ENCODE results near the gene CDHR4.
A peak's percentile ranks its signal among the peaks of the same experiment; 100 is the strongest.
"Not testable (repeated sequence)": the region's sequence is repeated elsewhere in the genome, so short reads cannot be mapped to it uniquely, and the experiment has no call there.

Gene CDHR4

DNA sequence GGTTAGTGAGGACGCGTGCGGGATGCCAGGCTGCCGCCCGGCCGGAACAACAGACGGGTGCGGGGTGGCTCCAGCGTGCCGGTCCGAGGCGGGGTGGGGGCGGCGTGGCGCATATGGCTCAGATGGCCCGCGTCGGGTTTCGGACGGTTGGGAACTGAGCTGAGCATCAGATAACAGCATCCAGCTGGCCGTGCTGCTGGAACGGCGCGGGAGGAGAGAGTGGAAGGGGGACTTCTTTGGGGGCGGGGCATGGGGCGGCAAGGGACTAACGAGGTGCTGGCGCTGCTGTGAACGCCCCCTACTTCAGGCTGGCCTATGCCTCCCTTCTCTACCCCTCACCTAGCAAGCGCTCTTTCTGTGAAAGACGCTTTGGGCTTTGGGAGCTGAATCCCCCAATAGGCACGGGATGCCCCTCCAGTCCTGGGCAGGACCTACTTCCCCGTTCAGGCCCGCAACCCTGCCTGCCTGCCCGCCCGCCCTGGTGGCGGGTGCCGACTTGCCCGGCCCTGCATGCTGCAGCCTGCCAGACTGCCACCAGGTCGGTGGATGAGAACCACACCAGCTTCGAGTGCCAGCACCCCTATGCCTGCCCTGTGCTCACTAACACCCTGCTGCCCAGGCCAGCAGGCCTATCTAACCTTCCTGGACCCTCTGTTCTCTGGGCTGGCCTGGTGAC, 3.9 kb upstream of the CDHR4 start:
- DNase-seq: peak; percentile 29 to 48 (median 41)

DNA sequence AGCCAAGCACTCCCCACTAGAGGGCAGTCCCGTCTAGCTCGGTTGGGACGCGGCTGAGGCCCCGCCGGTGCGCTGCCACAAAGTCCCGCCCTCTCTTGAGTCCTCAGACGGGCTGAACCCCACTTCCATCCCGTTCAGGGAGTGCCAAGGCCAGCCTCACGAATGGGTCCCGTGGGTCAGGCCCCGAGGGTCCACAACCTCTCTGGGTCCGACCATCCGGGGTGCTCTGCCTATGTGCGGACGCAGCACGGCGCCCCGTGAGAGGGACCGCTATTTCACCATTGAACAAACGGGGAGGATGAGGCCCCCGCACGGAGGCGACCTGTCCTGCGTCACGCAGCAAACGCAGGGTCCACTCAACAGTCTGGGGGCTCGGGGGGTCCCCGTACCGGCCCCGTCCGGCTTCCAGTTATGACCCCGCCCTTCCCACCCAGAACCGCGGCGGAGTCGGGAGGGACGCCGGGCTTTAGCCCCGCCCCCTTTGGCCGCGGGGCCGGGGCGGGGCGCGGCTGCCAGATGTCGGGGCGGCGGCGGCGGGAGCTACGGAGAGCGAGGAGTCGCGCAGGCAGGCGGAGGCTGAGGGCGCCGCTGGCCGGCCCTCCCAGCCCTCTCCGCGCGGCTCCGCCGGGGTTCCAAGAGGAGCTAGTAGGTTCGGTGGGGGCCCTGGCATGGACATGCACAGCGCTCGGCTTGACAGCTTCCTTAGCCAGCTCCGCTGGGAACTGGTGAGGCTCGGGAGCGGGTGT, 3.2 kb upstream of the CDHR4 start, which contains the start of gene INKA1:
INKA1 (plus strand) TSS at position 543 of the 746 bp plus-strand sequence; CDS start at position 675, 132 bp downstream.
- peak; percentile 76 to 87 (median 86) for DNase-seq

DNA sequence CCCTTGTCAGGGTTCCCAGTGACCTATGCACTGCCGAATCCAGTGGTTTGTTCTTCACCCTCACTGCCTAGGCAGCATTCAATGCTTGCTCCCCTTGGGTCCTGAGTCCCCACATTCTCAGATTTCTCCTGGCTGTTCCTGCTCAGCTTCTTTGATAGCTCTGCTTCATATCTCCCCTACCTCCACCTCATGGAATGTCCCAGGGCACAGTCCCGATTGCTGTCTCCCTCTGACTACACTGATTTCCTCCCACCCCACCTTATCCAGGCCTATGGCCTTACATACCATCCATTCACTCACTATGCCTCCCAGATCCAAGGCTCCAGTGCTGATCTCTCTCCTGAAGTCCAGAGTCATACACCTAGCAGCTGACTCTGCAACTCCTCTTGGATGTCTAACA, 1.5 kb upstream of the CDHR4 start:
- DNase-seq: no peak

DNA sequence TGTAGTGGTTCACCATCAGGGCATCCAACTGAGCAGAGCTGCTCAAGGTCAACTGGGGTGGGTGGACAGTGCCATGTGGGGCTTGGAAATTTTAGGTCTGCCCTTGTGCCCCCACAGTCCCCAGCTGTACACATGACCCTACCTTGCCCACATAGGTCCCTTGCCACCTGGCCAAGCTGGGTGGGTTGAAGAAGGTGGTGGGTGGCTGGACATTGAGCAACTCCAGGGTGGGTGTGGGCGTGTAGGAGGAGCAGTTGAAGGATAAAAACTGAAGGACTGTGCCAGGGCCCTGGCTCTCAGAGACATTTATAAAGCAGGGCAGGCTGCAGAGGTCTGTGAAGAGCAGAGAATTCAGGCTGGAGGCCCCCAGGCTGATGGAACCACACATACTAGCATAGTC, 568 bp downstream of the CDHR4 start:
- DNase-seq: no peak

DNA sequence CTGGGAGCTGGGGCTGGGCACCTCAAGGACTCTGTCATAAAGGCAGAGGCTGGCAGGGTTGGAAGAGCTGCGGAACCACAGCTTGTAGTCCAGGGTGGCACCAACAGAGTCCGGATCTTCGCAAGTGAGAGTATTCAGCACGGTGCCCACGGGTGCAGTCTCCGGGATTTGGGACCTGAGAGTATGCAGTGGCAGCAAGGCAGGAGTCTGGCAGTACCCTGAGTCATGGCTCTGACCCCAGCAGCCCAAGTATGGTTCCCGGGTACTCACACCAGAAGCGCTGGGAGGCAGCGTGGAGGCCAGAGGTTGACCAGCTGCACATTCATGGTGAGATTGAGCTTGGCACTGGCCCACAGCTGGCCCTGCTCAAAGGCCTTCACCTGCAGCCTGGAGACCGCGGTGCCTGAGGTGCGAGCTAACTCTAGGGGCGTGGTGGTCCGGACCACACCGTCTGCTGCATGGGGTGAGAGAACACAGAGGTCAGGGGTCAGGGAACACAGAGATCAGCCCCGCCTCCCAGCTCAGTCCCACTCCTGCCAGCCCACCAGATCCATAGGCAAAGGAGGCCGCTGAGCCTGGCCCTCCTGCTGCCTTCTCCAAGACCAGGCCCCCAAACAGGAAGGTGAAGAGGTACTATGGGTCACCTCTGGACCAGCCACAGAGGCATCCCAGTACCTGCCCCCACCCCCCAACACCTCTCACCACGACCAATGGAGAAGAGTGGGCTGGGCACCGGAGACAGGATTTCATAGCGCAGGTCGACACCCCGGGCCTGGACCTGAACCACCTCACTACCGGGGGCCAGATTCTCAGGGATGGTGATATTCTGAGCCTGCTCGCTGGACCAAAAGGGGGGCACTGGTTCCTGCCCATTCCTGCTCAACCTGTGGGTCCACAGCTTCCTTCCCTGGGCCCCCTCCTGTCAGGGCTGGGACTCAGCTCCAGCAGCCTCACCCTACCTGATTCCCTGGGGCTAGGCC, 4.5 kb downstream of the CDHR4 start:
- DNase-seq: no peak

DNA sequence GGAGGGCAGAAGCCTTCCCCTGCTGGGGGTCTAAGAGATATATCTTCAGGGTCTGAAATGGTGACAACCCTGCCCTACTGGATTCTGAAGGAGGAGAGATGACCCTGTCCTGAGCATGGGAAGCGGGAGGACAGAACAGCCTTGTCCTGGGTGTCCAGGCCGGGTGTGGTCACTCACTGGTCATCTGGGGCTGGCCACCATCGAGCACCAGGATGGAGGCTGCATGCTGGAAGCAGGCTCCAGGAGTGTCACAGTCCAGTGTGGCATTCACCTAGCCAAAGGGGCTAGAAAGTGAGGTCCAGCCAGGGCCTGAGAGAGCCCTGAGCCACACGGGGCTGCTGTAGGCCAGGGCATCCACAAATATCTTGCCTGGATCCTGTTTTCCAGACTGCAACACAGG, 5.2 kb downstream of the CDHR4 start:
- no peak for DNase-seq

DNA sequence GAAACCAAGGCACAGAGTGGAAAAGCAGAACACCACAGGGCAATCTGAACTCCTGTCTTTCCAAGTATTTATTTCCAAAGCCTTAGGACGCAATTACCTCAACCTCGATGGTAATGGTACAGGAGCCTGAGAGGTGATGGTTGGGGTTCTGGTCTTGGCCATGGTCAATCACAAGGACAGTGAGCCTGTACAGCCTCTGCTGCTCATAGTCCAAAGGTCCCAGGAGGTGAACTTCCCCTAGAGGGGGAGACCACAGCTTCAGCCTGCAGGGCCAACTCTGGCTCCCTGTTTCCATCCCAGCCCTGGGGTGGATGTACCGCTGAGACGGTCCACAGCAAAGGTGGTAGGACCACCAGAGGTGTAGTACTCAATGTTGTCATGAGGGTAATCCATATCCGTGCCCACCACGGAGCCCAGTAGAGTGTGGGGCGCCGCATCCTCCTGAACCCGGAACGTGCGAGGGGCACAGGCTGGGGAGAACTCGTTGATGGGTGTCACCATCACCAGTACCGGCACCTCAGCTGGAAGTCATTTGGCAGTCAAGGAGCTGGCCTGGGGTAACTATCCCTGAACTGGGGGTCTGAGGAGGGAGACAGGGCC, 6.1 kb downstream of the CDHR4 start:
- no peak for DNase-seq

DNA sequence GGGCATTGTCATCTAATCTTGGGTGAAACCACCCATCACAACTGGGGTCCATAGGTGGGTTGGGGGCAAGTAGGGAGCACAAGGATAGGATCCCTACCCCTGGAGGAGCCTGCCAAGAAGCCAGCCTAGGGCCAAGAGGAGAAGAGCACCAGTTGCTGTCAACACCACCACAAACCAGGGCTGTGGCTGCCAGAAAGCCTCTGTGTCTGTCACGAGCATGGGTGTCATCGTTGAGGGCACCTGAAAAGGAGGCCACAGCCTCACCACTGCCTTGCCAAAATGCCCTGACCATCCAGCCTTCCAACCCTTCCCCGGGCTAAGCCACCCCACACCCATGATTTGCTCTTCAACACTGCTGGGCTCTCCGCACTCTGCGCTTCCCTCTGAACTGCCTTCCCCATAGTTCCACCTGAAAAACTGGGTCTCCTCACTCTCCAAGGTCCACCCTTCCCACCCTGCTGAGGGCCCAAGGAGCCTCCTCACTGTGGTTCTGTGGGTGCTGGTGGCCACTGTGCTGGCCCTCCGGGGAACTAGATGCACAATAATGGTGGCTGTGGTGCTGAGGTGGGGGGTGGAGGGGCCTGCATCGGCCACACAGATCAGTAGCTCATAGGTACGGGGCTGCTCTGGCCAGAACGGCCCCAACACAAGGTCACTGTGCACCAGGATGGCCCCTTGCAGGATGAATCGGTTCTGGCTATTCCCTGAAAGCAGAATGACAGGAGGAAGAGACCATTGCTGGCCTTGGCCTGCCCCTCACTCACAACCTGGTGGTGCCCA, 7.1 kb downstream of the CDHR4 start:
- DNase-seq: no peak

DNA sequence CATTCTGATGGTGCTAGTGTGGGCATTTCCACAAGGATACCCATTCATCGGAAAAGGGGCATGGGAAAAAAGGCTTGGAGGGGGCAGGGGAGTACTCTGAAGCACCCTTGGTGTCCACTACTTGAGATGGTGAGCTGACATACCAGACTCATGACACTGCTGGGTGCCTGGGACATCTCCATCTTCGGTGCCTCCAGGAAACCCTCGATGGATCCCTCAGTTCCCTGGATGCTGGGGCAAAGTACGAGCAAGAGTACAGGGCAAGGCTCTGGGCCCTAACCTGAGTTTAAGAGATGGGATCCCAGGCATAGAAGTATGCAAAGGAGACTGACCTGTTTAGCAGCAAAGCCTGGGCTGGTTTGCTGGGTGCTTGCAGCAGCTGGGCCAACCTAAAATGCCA, 8.1 kb downstream of the CDHR4 start:
- DNase-seq: no peak

DNA sequence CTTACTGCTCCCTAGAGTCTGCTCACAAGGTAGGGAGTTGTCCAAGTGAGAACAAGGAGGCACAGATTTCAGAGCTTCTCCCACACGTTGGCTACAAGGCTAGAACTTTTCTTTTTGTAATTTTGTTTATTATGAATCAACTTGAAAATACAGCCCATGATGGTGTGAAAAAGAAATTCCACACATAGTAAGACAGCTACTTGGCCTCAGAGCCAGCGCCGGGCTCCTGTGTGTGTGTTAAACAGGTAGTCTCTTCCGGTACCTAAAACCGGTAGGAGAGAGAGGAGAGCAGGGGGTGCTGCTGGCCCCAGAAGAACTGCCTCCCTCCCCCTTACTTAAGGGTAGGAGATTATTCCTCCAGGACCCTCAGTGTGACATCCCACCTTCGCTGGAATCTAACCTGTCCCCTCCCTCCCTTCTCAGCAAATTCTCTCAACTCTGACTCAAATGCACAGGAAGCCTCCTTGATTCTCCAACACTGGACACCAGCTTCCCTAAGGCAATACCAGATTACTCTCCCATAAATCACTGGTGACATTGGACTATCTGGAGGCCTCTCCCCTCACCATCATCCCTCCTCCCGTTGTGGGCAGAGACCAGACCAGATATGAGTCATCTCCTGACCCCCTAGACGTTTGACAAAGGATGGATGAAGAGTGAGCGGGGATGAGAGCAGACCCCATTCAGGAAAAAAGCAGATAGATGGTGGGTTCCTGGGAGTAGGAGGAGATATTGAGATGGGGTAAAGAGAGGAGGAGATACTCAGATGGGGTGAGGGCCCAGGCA, 8.9 kb downstream of the CDHR4 start:
- DNase-seq: no peak

DNA sequence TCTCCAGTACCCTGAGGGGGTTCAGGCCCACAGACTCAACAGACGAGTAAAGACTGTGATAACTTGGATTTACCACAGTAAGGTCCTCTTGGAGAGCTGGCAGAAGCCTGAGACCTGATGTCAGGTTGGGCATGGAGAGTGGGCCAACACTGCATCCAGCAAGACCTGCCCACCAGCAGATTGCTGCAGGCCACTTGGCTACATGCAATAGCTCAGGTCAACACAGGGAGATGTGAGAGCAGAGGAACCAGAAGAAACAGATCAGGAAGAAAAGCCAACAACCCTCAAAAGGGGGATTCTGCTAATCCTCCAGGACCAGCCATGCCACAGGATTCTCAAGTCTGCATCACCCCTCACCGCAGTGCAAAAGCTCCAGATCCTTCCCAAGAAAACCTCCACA, 11.6 kb downstream of the CDHR4 start:
- DNase-seq: no peak

DNA sequence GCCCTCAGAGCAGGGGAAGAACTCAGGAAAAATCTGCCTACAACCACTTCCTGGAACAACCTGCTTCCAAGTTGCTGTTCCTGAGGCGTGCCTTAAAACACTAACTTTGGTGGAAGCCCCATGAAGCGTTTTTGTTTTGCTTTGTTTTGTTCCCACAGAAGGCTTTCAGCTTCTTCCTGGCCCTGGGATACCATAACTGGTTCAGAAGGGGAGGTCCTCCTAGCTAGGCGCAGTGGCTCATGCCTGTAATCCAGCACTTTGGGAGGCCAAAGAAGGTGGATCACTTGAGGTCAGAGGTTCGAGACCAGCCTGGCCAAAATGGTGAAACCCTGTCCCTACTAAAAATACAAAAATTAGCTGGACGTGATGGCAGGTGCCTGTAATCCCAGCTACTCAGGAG, 12.1 kb downstream of the CDHR4 start:
- DNase-seq: no peak

DNA sequence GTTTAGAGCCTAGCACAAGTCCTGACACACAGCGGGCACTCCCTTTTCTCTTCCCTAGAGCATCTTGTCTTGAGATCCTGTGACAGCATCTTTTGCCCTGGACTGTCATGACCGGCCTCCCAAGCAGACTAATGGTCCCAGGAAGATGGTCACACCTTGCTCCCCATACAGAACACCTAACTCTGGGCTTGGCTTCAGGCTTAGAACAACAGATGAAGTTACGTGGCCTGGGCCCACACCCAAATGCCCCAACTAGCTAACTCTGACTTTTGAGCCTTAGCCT, 12.6 kb downstream of the CDHR4 start:
- no peak for DNase-seq

DNA sequence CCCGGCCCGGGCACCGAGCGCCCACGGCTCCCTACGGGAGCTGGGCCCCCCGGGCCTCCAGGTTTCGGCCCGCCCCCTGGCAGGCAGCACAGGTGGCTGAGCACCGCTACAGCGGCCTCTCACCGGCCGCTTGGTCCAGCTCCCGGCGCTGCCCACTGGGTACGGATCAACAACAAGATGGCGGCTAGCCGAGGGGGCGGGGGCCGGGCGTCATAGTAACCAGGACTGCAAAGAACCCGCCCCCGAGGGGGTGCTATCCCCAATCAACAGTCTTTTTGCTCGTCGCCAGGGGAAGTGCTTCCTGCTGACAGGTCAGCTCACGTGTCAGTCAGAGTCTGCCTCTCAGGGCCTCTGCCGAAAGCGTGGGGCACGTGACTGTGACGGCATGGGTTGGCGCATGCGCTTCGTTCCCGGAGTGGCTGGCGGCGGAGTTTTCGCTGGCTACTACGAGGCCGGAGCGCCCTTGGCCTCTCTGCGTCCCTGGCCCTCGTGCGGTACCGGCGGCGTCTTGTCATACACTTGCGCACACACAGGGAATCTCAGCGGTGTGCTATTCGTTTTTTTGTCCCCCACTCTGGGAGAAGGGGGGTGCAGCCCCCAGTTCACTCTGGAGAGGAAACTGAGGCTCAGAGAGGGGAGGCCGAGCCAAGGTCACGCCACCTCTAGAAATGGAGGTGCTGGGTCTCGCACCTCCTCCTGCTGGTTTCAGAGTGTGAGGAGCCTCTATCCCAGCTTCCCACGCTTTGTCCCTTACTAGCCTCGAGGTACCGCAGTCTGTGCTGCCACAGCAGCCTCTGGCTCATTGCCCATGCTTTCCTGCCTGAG, 13.1 kb downstream of the CDHR4 start, which contains the start of gene IP6K1:
IP6K1 (minus strand) TSS at position 186 of the 825 bp plus-strand sequence. CDS start 38,502 bp downstream, outside the sequence.
- peak; percentile 99 to 100 (median 100) for DNase-seq

DNA sequence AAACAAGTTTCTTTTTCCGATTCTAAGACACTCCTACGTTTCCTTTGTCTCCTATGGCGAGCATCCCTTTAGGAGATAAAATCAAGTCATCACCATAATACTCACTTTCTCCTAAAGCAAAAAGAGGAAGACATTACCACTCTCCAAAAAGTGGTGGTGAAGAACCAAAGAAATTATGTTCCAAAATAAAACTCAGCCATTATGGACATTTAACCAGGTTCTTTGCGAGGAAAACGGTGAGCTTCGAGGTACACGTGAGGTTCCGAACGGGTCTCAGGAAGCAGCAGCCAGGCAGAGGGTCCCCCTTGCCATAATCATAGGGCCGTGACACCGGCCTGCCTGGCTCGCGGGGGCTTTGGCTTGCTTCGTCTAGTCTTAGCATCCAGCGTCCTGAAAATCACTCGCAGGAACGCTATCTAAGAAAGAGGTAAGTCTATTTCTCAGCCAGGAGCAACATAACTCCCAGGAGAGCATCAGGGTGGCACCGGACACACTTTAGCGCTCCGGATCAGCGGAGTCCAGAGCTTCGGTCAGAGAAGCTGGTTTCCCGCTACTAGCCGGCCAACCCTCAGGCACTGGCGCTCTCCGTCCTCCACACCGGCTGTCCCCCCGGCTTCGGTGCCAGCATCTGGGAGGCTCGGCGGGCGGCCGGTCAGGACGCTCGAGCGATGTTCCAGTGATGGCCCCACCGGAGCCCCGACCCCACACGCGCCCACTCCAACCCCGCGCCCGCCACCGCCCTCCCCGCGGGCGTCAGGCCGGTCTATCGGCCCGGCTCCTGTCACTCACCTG, 13.9 kb downstream of the CDHR4 start:
- DNase-seq: peak in 3 of 5 donors; percentile 20 to 29 (median 23)

DNA sequence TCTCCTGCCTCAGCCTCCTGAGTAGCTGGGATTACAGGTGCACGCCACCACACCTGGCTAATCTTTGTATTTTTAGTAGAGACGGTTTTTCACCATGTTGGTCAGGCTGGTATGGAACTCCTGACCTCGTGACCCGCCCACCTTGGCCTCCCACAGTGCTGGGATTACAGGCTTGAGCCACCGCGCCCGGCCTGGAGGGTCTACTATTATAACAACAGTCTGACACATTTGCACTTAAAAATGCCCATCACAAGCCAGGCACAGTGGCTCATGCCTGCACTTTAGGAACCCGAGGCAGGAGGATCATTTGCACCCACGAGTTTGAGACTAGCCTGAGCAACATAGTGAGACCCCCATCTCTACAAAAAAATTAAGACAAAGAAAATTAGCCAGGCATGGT, 17.4 kb downstream of the CDHR4 start:
- not testable (repeated sequence) for DNase-seq

DNA sequence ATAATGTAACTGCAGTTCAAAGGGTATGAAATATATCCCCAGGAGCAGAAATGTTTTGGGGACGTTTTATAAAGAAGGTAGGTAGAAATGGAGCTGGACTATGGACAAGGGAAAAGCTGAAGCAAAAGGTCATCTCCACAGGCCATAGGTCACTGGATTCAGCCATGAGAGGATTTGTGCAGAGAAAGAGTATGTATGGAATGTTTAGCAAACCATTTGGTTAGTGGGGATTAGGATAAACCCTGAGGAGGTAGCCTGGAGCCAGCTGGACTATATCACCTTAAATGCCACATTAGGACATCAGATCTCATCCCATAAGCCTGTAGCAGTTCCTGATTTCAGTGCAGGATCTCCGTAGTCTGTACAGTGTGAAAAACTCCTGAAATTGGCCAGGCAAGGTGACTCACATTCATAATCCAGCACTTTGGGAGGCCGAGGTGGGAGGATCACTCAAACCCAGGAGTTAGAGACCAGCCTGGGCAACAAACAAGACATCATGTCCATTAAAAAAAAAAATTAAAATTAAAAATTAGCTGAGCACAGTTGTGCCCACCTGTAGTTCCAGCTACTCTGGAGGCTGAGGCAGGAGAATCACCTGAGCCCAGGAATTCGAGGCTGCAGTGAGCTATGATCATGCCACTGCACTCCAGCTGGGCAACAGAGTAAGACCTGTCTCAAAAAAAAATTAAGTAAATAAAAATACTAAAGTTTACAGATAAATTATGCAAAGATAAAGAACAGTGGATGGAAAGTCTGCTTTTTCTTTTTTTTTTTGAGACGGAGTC, 18.1 kb downstream of the CDHR4 start:
- no peak for DNase-seq

DNA sequence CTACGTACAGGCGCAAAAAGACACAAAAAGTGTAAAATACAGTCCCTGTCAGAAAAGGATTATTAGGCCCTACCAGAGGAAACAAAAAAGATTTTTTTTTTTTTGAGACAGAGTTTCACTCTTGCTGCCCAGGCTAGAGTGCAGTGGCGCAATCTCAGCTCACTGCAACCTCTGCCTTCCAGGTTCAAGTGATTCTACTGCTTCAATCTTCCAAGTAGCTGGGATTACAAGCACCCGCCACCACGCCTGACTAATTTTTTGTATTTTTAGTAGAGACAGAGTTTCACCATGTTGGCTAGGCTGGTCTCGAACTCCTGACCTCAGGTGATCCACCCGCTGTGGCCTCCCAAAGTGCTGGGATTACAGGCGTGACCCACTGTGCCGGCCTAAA, 18.7 kb downstream of the CDHR4 start:
- DNase-seq: not testable (repeated sequence)

All from T-helper 1 cell (primary cell).